HG03469 (cell line): ENCODE measurements around the gene MTFMT.
"Not testable (repeated sequence)": the region's sequence is repeated elsewhere in the genome, so short reads cannot be mapped to it uniquely, and the experiment has no call there.

Experiments used
- ATAC-seq: cut with Tn5 transposase; IDR thresholded peaks from one replicate; pipeline ENCODE4 v1.9.1; 2021; ENCODE audit warnings: mild to moderate bottlenecking, moderate library complexity, moderate number of reproducible peaks; ENCODE audit not compliant: unreplicated experiment

Gene MTFMT

GRCh38 chr15:65060641-65061397 lies 31.4 kb upstream of the MTFMT start:
- ATAC-seq, result no peak

- no peak for ATAC-seq
These were observed 30.6 kb upstream of the MTFMT start for GRCh38 chr15:65059931-65060596.

GRCh38 chr15:65059369-65059750 lies 29.9 kb upstream of the MTFMT start:
- no peak for ATAC-seq

- no peak for ATAC-seq
These were observed 29.2 kb upstream of the MTFMT start for GRCh38 chr15:65058394-65059368.

GRCh38 chr15:65057549-65057940 lies 28.1 kb upstream of the MTFMT start:
- ATAC-seq, result no peak

GRCh38 chr15:65056868-65057548 lies 27.6 kb upstream of the MTFMT start:
- no peak for ATAC-seq

- no peak for ATAC-seq
These were observed 26.7 kb upstream of the MTFMT start for GRCh38 chr15:65056106-65056505.

GRCh38 chr15:65055201-65055870 lies 25.9 kb upstream of the MTFMT start:
- ATAC-seq, result no peak

- ATAC-seq, result no peak
These were observed 25.1 kb upstream of the MTFMT start for GRCh38 chr15:65054333-65055200.

GRCh38 chr15:65052956-65053355 lies 23.5 kb upstream of the MTFMT start:
- no peak for ATAC-seq

GRCh38 chr15:65051266-65051665 lies 21.8 kb upstream of the MTFMT start:
- no peak for ATAC-seq

GRCh38 chr15:65050270-65050669 lies 20.8 kb upstream of the MTFMT start:
- no peak for ATAC-seq

- ATAC-seq, result peak; percentile 65
These were observed 20.0 kb upstream of the MTFMT start for GRCh38 chr15:65049418-65049840.

GRCh38 chr15:65048241-65048640 lies 18.8 kb upstream of the MTFMT start:
- no peak for ATAC-seq

GRCh38 chr15:65044724-65045481 lies 15.5 kb upstream of the MTFMT start, which contains the start of gene SLC51B:
Gene SLC51B, plus strand, starts transcription at chr15:65045387. Its CDS starts 4,618 bp downstream, at chr15:65050005.
- ATAC-seq, result no peak

- ATAC-seq, result not testable (repeated sequence)
These were observed 14.8 kb upstream of the MTFMT start for GRCh38 chr15:65044218-65044617.

GRCh38 chr15:65042776-65043327 lies 13.4 kb upstream of the MTFMT start:
- ATAC-seq, result no peak

- ATAC-seq, result no peak
These were observed 12.3 kb upstream of the MTFMT start for GRCh38 chr15:65041787-65042186.
